Measurements from ENCODE around the gene LRRC46.

Gene LRRC46

GRCh38 chr17:47866941-47867340 lies 35.5 kb downstream of the LRRC46 start:
- no peak for TF ChIP-seq CTCF (IDR thresholded peaks at IDR 0.05; ENCODE audit: extremely low read depth, missing control alignments)
- DNase-seq (ENCODE audit: low spot score), result no peak

GRCh38 chr17:47867813-47868533 lies 36.5 kb downstream of the LRRC46 start:
- no peak for DNase-seq (ENCODE audit: low spot score)
- TF ChIP-seq CTCF (IDR thresholded peaks at IDR 0.05; ENCODE audit: extremely low read depth, missing control alignments), result no peak

- TF ChIP-seq CTCF (IDR thresholded peaks at IDR 0.05; ENCODE audit: extremely low read depth, missing control alignments), result no peak
- DNase-seq (ENCODE audit: low spot score), result no peak
Measured at GRCh38 chr17:47869114-47869513, 37.6 kb downstream of the LRRC46 start.

GRCh38 chr17:47870056-47870455 lies 38.6 kb downstream of the LRRC46 start:
- TF ChIP-seq CTCF (IDR thresholded peaks at IDR 0.05; ENCODE audit: extremely low read depth, missing control alignments), result no peak

GRCh38 chr17:47871048-47871447 lies 39.6 kb downstream of the LRRC46 start:
- TF ChIP-seq CTCF (IDR thresholded peaks at IDR 0.05; ENCODE audit: extremely low read depth, missing control alignments), result no peak
- DNase-seq (ENCODE audit: low spot score), result no peak

More at GRCh38 chr17:47870056-47870455, 38.6 kb downstream of the LRRC46 start:
- no peak for DNase-seq (ENCODE audit: low spot score)

GRCh38 chr17:47872019-47872650 lies 40.7 kb downstream of the LRRC46 start:
- DNase-seq (ENCODE audit: low spot score), result no peak
- no peak for TF ChIP-seq CTCF (IDR thresholded peaks at IDR 0.05; ENCODE audit: extremely low read depth, missing control alignments)

- no peak for TF ChIP-seq CTCF (IDR thresholded peaks at IDR 0.05; ENCODE audit: extremely low read depth, missing control alignments)
- no peak for DNase-seq (ENCODE audit: low spot score)
Measured at GRCh38 chr17:47872651-47873161, 41.2 kb downstream of the LRRC46 start.

Data from GM20000 (cell line).